Memory B cell (primary cell): ENCODE data around the gene PSMC4.

Experiments
- ATAC-seq: fragments of 150-1000 bp; cut with Tn5 transposase; 2 replicates; pipeline ENCODE4 v1.10.0; 2021; ENCODE audit warnings: low read depth, mild to moderate bottlenecking, moderate library complexity
- DNase-seq, 2 donors: peaks; one replicate each; pipeline ENCODE4 v3.0.0; 2022; ENCODE audit warnings: low spot score in 2 of 2
- H3K27ac Mint-ChIP-seq: one replicate; pipeline ENCODE4 v1.8.0; 2022; ENCODE audit warnings: mild to moderate bottlenecking, moderate library complexity, mixed read lengths
- H3K27me3 Mint-ChIP-seq: one replicate; pipeline ENCODE4 v1.8.0; 2022; ENCODE audit warnings: mixed read lengths
- H3K36me3 Mint-ChIP-seq: one replicate; pipeline ENCODE4 v1.8.0; 2022; ENCODE audit warnings: mild to moderate bottlenecking, mixed read lengths
- H3K4me1 Mint-ChIP-seq: one replicate; pipeline ENCODE4 v1.8.0; 2022; ENCODE audit warnings: mixed read lengths
- H3K4me3 Mint-ChIP-seq: one replicate; pipeline ENCODE4 v1.8.0; 2022; ENCODE audit warnings: mild to moderate bottlenecking, moderate library complexity, mixed read lengths
- H3K9me3 Mint-ChIP-seq: one replicate; pipeline ENCODE4 v1.8.0; 2022; ENCODE audit warnings: mixed read lengths

Gene PSMC4

DNA sequence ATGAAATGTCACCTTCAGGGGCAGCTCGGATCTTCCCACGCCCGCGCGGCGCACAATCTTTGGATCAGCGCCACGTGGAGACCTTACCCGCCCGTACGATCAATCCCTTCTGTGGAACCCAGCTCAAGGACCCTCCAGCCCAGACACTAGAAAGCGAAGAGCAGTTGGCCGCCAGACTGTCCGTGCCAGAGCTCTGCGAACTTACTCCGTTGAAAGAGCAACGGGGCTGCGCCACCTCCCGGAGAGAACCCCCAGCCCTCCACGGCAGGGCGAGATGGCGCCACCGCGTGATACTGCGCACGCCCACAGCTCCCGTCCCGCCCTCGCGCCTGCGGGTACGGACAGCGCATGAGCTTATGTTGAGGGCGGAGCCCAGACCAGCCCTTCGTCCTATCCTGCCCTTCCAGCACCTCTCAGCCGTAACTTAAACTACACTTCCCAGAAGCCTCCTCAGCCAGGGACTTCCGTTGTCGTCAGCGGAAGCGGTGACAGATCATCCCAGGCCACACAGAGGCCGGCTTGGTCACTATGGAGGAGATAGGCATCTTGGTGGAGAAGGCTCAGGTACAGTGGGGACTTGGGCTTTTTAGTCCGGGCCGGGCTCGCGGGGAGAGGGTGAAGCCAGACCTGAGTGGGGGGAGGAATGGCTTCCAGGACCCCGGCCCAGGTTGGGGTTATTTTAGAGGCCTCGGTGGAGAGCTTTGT is at the start of gene PSMC4:
Gene PSMC4 (plus strand): TSS at position 491 of the 705 bp plus-strand sequence. CDS start 38 bp downstream, at position 529.
- H3K9me3 Mint-ChIP-seq = no peaks in the 10 kb centered on the region
- H3K4me3 Mint-ChIP-seq = peak within 1 kb of the TSS; percentile 94
- peak within 1 kb of the TSS; percentile 96 for H3K27ac Mint-ChIP-seq
- peaks cover 23% of the 10 kb centered on the region for H3K4me1 Mint-ChIP-seq
- no peaks in the 10 kb centered on the region for H3K27me3 Mint-ChIP-seq
- H3K36me3 Mint-ChIP-seq = peaks cover 16% of the 10 kb centered on the region
- DNase-seq (peak; percentile 95 to 98), ATAC-seq (peak; percentile 94)

DNA sequence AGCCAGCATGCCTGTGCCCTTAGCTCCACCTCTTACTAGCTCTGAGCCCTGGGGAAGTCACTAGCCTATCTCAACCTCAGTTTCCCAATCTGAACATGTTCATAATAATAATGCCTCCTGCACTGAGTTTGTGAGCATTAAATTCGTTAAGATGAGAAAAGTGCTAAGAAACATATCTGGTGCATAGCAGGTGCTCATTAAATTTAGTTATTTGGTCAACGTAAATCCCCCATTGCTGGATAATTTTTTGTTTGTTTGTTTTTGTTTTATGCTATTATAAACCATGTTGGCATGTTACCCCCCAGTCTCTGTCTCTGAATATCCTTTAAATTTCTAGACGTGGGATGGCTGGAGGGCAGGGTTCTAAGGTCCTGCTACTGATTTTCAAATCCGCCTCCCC is 47.1 kb upstream of the PSMC4 start:
- Mint-ChIP-seq H3K36me3 (peaks cover 2% of the 10 kb centered on the region), H3K4me3 (no peak overlapping the region), H3K27ac (no peak overlapping the region), H3K4me1 (peaks cover 4% of the 10 kb centered on the region), H3K9me3 (peaks cover 2% of the 10 kb centered on the region), H3K27me3 (no peaks in the 10 kb centered on the region)
- ATAC-seq = no peak
- DNase-seq = no peak

DNA sequence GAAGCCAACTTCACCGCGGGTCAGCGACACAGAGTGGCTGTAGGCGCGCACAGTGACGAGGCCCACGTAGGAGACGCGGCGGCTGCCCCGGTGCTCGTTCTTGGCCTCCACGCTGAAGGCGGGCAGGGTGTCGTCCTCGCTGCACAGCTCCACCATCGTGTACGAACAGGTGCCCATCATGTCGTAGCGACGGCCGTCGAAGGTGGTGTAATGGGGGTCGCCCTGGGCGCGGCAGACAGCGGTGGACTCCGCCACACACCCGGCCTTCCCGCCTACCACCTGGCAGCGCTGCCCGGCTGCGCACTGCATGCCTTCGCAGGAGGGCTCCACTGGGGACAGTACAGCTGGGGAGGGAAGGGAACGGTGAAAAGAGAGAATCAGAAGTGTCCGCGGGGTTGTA is 46.6 kb upstream of the PSMC4 start:
- ATAC-seq (no peak), DNase-seq (no peak)
- no peak overlapping the region for H3K4me3 Mint-ChIP-seq
- H3K27ac Mint-ChIP-seq = no peak overlapping the region
- H3K9me3 Mint-ChIP-seq = peaks cover 2% of the 10 kb centered on the region
- H3K27me3 Mint-ChIP-seq = no peaks in the 10 kb centered on the region
- H3K4me1 Mint-ChIP-seq = peaks cover 4% of the 10 kb centered on the region
- H3K36me3 Mint-ChIP-seq = peaks cover 2% of the 10 kb centered on the region

DNA sequence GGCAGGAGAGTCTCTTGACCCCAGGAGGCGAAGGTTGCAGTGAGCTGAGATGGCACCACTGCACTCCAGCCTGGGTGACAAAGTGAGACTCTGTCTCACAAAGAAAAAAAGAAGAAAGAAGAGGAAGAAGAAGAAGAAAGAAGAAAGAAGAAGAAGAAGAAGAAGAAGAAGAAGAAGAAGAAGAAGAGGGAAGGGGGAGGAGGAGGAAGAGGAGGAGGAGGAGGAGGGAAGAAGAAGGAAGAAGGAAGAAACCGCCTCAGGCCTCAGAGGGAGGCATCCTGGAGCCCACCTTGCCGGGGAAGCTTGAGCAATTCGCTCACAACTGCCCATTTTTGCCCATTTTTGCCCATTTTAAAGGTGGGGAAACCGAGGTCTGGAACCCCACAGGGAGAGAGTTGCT is 46.0 kb upstream of the PSMC4 start:
- no peak for DNase-seq
- H3K4me3 Mint-ChIP-seq = no peak overlapping the region
- no peaks in the 10 kb centered on the region for H3K9me3 Mint-ChIP-seq
- H3K27ac Mint-ChIP-seq = no peak overlapping the region
- peaks cover 4% of the 10 kb centered on the region for H3K4me1 Mint-ChIP-seq
- H3K27me3 Mint-ChIP-seq = no peaks in the 10 kb centered on the region
- ATAC-seq = no peak
- peaks cover 2% of the 10 kb centered on the region for H3K36me3 Mint-ChIP-seq

DNA sequence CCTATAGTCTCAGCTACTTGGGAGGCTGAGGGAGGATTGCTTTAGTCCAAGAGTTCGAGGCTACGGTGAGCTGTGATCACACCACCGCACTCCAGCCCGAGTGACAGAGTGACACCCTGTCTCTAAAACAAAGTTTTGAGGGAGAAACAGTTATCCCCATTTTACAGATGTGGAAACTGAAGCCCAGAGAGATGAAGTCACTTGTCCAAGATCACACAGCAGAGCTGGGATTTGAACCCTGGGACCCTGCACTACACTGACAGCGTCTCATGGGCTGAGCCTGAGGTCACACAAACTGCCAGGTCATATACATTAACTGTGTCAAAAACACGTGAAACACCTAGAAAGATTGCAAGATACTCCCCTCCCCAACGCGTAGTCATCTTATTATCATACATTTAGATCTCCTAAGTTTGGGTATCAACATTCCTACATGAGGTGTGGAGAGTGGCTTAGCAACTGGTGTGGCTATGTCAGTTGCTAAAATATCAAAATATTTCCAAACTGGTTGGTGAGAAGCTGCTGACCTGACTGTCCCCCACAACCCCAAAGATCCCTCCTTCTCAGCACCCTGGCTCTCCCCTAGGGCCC is 44.7 kb upstream of the PSMC4 start:
- H3K27ac Mint-ChIP-seq = no peak overlapping the region
- H3K4me3 Mint-ChIP-seq = no peak overlapping the region
- ATAC-seq (no peak), DNase-seq (no peak)
- H3K36me3 Mint-ChIP-seq = peaks cover 2% of the 10 kb centered on the region
- H3K9me3 Mint-ChIP-seq = no peaks in the 10 kb centered on the region
- H3K4me1 Mint-ChIP-seq = peaks cover 4% of the 10 kb centered on the region
- no peaks in the 10 kb centered on the region for H3K27me3 Mint-ChIP-seq

DNA sequence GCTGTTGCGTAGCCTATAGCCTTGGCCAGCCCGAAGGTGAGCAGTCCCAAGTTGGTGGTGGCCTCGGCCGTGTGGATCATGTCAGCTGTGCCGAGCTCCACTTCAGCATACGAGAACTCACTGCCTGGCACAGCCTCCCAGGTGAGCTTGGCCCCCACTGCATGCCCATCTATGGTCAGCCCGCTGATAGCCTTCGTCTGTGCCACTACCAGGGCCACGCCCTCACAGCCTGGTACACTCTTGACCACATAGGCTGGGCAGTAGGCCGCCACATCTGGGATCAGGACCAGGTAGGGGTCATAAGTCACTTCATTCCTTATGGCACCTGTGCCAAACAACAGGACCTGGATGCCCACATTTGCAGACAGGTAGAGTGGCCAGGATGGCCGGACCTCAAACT is 43.9 kb upstream of the PSMC4 start:
- Mint-ChIP-seq H3K27me3 (no peaks in the 10 kb centered on the region), H3K9me3 (no peaks in the 10 kb centered on the region), H3K36me3 (peaks cover 2% of the 10 kb centered on the region), H3K4me3 (no peak overlapping the region), H3K27ac (no peak overlapping the region), H3K4me1 (peaks cover 4% of the 10 kb centered on the region)
- DNase-seq (no peak), ATAC-seq (no peak)

- DNase-seq (no peak), ATAC-seq (no peak)
- Mint-ChIP-seq H3K9me3 (no peaks in the 10 kb centered on the region), H3K4me3 (no peak overlapping the region), H3K36me3 (peaks cover 2% of the 10 kb centered on the region), H3K27ac (no peak overlapping the region), H3K4me1 (peaks cover 4% of the 10 kb centered on the region), H3K27me3 (no peaks in the 10 kb centered on the region)
Measured at GRCh38 chr19:39927524-39928356, 43.2 kb upstream of the PSMC4 start.

- Mint-ChIP-seq H3K27ac (no peak overlapping the region), H3K4me1 (peaks cover 4% of the 10 kb centered on the region), H3K9me3 (no peaks in the 10 kb centered on the region), H3K27me3 (no peaks in the 10 kb centered on the region), H3K36me3 (peaks cover 2% of the 10 kb centered on the region), H3K4me3 (no peak overlapping the region)
- no peak for ATAC-seq
- no peak for DNase-seq
Measured at GRCh38 chr19:39928357-39928725, 42.6 kb upstream of the PSMC4 start.

GRCh38 chr19:39929750-39930149 is 41.2 kb upstream of the PSMC4 start:
- Mint-ChIP-seq H3K4me1 (peaks cover 8% of the 10 kb centered on the region), H3K27ac (no peak overlapping the region), H3K36me3 (peaks cover 2% of the 10 kb centered on the region), H3K4me3 (no peak overlapping the region), H3K27me3 (no peaks in the 10 kb centered on the region), H3K9me3 (no peaks in the 10 kb centered on the region)
- ATAC-seq (no peak), DNase-seq (no peak)

DNA sequence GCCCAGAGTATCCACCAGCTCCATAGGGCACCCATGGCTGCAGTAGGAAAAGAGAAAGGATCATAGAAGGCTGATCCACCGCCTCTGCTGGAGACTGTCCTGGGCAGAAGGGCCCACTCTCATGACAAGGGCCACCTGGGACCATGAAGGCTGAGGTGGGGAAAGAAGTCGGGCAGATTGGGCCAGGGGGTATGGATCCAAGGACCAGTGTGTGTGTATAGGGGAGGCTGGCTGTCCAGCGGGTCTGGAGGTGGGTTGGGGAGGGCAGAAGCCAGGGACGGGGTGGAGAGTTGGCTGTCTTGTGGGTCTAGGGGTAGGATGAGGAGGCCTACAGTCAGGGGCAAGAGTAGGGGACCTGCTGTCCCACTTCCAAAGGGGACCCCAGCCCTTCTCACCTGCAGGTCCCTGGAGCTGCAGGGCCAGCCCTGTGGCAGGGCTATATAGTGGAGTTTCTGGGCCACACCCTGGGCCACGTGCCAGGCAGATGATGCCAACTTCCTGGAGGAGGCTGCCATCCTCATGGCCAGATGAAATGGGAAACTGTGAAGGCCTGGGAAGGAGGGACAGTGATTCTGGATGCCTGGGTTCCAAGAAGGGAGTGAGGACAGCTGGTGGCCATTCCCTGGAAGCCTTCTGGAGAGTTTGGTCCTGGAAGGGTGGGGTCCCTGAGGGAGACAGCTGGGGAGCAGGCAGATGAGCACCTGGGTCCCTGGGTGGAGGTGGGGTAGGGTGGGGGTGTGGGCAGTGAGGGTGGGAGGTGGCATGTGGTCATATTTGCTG is 36.2 kb upstream of the PSMC4 start, which contains the start of gene FCGBP:
Gene FCGBP (minus strand): TSS at position 51 of the 780 bp plus-strand sequence.
- Mint-ChIP-seq H3K4me1 (peaks cover 26% of the 10 kb centered on the region), H3K4me3 (peak within 1 kb of the TSS; percentile 17), H3K27me3 (no peaks in the 10 kb centered on the region), H3K9me3 (no peaks in the 10 kb centered on the region), H3K27ac (no peak within 1 kb of the TSS), H3K36me3 (no peaks in the 10 kb centered on the region)
- DNase-seq = no peak
- ATAC-seq = no peak

GRCh38 chr19:39935364-39935661 is 35.7 kb upstream of the PSMC4 start:
- H3K4me1 Mint-ChIP-seq = peaks cover 26% of the 10 kb centered on the region
- H3K4me3 Mint-ChIP-seq = peak overlapping the region; percentile 17
- no peaks in the 10 kb centered on the region for H3K27me3 Mint-ChIP-seq
- no peak for ATAC-seq
- H3K9me3 Mint-ChIP-seq = peaks cover under 1% of the 10 kb centered on the region
- no peak overlapping the region for H3K27ac Mint-ChIP-seq
- H3K36me3 Mint-ChIP-seq = peaks cover 3% of the 10 kb centered on the region
- DNase-seq = no peak

- Mint-ChIP-seq H3K4me3 (peak overlapping the region; percentile 12), H3K4me1 (peaks cover 31% of the 10 kb centered on the region)
- no peak for ATAC-seq
Measured at GRCh38 chr19:39936020-39936419, 34.9 kb upstream of the PSMC4 start.

DNA sequence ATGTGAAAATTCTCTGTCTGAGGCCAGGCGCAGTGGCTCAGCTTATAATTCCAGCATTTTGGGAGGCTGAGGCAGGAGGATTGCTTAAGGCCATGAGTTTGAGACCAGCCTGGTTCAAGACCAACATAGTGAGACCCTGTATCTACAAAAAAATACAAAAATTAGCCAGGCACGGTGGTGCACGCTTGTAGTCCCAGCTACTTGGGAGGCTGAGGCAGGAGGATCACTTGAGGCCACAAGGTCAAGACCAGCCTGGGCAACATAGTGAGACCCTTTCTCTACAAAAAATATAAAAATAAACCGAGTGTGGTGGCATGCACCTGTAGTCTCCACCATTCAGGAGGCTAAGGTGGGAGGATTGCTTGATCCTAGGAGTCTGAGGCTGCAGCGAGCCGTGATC is 34.3 kb upstream of the PSMC4 start:
- Mint-ChIP-seq H3K4me3 (no peak overlapping the region), H3K36me3 (peaks cover 5% of the 10 kb centered on the region), H3K27me3 (no peaks in the 10 kb centered on the region), H3K4me1 (peaks cover 37% of the 10 kb centered on the region), H3K27ac (no peak overlapping the region), H3K9me3 (peaks cover 3% of the 10 kb centered on the region)
- no peak for ATAC-seq
- DNase-seq = no peak

More at GRCh38 chr19:39936020-39936419, 34.9 kb upstream of the PSMC4 start:
- H3K27me3 Mint-ChIP-seq = no peaks in the 10 kb centered on the region
- peaks cover 3% of the 10 kb centered on the region for H3K9me3 Mint-ChIP-seq
- DNase-seq = no peak
- H3K27ac Mint-ChIP-seq = peak overlapping the region; percentile 10
- H3K36me3 Mint-ChIP-seq = peaks cover 5% of the 10 kb centered on the region
